GM12873 (cell line): ENCODE measurements around the gene GYPC.

Experiments used
- TF ChIP-seq, protein P1 (sequence below): IDR thresholded peaks from 2 replicates; pipeline ENCODE4 v1.5.1; 2012; ENCODE audit warnings: low read depth, mild to moderate bottlenecking, moderate library complexity, low read length, control low read depth; ENCODE audit not compliant: insufficient read depth; ENCODE audit errors: missing control alignments

Gene GYPC, protein sequence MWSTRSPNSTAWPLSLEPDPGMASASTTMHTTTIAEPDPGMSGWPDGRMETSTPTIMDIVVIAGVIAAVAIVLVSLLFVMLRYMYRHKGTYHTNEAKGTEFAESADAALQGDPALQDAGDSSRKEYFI

DNA sequence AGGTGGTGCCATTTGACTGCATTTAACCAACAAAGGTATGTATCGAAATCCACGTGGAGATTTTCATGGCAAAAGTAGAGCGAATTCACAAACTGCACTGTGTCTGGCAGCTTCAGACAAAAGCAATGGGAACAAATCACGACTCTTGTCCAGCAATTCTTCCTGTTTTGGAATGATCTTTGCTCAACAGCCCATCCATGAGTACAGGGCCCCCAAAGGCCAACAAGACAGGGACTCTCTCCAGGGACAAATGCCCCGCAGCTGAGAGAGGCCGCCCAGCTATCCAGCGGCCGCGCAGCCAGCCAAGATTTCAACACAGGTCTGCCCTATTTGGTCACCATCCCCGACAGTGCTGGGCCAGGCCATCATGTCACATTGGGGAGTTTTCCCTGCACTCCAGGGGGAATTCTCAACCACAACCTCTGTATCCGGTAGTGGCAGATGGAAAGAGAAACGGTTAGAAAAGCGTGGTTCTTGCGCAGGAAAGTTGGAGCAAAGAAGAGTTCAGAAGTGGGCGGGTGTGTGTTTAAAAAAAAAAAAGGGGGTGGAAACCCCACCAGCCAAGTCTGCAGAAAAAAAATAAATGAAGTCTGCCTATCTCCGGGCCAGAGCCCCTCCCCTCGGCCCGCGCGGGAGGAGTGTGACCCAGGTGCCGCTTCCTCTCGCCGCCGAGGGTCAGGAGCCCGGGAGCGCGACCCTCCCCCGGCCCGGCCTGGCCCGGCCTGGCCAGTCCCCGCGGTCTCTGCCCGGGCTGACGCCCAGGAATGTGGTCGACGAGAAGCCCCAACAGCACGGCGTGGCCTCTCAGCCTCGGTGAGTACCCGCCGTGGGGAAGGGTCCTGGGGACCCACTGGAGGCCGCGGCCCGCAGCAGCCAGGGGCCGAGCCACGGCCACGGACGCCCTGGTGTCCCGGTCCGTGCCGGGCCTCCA lies at the start of gene GYPC:
Gene GYPC, plus strand, starts transcription at position 659 of the 931 bp plus-strand sequence. Its CDS starts 106 bp downstream, at position 765.
- TF ChIP-seq, protein P1, sequence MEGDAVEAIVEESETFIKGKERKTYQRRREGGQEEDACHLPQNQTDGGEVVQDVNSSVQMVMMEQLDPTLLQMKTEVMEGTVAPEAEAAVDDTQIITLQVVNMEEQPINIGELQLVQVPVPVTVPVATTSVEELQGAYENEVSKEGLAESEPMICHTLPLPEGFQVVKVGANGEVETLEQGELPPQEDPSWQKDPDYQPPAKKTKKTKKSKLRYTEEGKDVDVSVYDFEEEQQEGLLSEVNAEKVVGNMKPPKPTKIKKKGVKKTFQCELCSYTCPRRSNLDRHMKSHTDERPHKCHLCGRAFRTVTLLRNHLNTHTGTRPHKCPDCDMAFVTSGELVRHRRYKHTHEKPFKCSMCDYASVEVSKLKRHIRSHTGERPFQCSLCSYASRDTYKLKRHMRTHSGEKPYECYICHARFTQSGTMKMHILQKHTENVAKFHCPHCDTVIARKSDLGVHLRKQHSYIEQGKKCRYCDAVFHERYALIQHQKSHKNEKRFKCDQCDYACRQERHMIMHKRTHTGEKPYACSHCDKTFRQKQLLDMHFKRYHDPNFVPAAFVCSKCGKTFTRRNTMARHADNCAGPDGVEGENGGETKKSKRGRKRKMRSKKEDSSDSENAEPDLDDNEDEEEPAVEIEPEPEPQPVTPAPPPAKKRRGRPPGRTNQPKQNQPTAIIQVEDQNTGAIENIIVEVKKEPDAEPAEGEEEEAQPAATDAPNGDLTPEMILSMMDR, result no peak

DNA sequence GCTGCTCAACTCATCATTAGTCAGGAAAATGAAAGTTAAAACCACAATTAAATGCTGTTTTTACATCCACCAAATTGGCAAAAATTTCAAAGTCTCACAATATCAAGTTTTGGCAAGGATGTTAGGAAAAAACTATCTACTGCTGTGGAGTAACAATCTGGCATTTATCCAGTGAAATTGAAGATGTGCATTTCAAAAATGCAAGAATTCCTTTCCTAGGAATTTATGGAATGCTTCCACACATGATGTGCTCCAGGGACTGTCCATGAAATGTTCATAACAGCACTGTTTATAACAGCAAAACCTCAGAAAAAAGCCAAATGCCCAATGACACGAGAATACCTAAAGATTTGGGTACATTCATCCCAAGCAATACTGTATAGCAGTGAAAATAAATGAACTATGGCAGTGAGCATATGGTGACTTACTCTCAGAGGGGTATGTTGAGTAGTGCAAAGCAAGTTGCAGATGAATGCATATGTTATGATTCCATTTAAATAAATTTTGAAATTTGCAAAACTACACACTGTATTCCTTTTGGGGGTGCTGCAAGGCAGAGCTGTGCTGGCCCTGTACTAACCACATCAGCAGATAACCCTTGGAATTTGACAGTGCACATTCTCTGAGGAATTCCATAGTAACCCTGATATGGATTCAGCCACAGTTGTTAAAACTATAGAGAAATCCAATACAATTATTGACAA lies 41.3 kb upstream of the GYPC start:
- TF ChIP-seq, protein P1, result no peak

DNA sequence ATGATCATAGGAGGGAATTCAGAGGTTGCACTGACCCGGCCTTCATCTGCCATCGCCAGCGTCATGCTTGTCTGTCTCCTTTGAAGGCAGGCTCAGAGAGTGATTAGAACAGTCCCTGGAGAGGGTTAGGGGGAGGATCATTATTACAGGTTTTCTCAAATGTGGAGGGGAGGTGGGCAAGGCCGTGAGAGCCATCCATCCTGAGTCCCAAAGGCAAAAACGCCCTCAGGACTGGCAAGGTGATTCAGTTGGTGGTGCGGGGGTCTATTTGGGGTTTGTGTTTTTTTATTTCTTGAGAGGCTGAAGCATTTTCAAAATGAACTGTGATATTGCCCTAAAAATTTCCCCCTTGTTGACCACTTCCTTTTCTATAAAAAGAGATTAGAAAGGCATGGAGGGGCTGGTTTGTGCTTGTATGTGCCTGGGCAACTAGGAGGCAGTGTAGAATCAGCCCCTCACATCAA lies 39.3 kb upstream of the GYPC start:
- TF ChIP-seq, protein P1, result no peak

DNA sequence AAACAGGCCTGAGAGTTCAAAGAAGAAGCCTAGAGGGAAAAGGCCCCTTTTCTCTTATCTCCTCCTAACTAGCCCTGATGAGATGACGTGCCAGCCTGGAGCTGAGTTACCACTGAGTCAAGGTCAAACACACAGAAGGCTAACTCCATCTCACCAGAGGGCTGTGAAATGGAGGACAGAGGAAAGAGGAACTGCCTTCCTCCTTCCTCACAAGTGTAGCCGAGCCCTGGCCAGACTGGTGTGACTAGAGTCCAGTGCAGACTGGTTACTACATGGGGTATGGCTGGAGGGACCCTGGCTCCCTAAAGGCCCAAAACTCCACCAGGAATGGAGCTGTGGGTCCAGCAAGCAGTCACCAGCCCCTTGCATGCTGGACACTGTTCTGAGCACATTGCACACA lies 35.7 kb upstream of the GYPC start:
- TF ChIP-seq, protein P1, result no peak

DNA sequence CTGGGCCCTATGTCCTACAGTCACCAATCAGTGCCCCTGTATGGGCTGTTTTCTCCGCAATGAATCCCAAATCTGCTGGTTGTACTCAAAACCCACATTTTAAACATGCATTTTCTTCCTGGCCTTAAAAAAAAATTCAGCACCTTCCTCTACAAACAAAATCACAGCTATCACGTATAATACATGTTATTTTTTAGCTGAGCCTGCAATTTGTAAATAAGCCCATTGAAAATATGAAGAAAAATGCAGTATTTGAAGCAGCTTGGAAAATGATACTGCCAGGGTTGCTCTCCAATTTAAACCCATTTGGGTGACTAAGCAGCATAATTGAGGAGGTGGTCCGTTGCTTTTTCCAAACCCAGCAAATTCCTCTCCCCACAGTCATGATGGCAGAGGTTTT lies 33.0 kb upstream of the GYPC start:
- TF ChIP-seq, protein P1, result no peak

DNA sequence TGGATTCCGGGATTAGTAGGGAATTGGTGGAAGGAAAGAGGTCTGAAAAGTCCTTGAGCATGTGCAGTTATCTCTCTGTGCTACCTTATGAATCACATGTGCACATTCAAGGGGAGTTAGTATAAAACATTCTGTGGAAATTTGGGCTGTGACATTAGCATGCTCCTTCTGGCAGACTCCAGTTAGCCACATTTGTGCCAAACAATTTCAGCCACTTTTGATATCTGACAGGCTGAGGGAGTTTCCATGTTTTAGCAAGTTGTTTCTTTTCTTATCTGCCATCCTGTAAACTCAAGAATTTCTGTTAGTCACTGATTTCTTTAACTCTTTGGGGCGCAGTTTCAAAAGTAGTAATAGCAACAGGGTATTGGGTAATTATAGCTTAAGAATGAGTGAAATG lies 28.3 kb upstream of the GYPC start:
- TF ChIP-seq, protein P1, result no peak
